ENCODE measurements around the gene GLIS2. TPM values are rescaled to one million over a fixed set of nuclear protein-coding genes. Genes with fewer than 3 reads are reported as not detected.

GLIS2 gene
- total RNA-seq, 2 donors from 2014 or later = 1.3 to 1.7 TPM

- Mint-ChIP-seq H3K4me1 (ENCODE audit: low read depth) (peaks cover 22% of the 10 kb centered on the region), H3K27ac (no peak overlapping the region)
Measured at GRCh38 chr16:4318967-4319366, 3.1 kb downstream of the GLIS2 start.

GRCh38 chr16:4319454-4320421, 3.9 kb downstream of the GLIS2 start:
- Mint-ChIP-seq H3K27me3 (ENCODE audit: low read depth) (peaks cover 4% of the 10 kb centered on the region), H3K9me3 (no peaks in the 10 kb centered on the region), H3K36me3 (ENCODE audit: insufficient read depth in 2 of 2) (no peaks in the 10 kb centered on the region), H3K4me3 (no peak overlapping the region), H3K4me1 (ENCODE audit: low read depth) (peaks cover 15% of the 10 kb centered on the region), H3K27ac (no peak overlapping the region)
- DNase-seq (peak; percentile 70 to 75), ATAC-seq (replicated peaks in 1 of 2) (peak; percentile 63 to 75)

More at GRCh38 chr16:4318967-4319366, 3.1 kb downstream of the GLIS2 start:
- Mint-ChIP-seq H3K27me3 (ENCODE audit: low read depth) (peaks cover 12% of the 10 kb centered on the region), H3K9me3 (no peaks in the 10 kb centered on the region), H3K4me3 (no peak overlapping the region), H3K36me3 (ENCODE audit: insufficient read depth in 2 of 2) (peaks cover 0 to 4% of the 10 kb centered on the region in 2 donors)
- ATAC-seq (replicated peaks in 1 of 2) (no peak), DNase-seq (no peak)

DNA sequence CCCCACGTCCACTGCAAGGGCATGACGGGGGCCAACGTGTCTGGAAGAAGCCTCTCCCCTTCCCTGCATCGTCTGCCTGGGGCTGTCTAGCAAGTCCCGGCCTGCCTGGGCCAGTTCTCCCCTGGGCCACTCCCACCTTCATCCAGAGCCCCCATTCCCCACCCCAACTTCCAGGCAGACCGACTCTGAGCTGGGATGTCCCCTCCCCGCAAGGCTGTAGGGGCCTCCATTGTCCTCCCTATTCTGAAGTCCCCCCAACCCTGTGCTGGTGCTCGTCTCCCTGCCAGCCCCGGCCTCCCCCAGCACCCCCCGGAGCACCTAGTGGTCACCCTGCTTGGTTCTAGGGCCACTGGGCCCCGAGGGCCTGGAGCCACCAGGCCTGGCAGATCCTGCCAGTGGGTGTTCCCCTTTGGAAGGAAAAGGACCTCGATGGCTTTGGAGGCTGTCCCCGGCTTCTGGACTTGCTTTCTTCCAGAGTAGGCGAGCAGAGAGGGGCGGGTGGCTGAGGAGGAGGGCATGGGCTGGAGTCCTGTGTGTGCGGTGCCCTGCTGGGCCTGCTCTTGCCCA, 4.8 kb downstream of the GLIS2 start:
- H3K27me3 Mint-ChIP-seq (ENCODE audit: low read depth) = no peaks in the 10 kb centered on the region
- no peak overlapping the region for H3K27ac Mint-ChIP-seq
- ATAC-seq (replicated peaks in 1 of 2) = no peak

DNA sequence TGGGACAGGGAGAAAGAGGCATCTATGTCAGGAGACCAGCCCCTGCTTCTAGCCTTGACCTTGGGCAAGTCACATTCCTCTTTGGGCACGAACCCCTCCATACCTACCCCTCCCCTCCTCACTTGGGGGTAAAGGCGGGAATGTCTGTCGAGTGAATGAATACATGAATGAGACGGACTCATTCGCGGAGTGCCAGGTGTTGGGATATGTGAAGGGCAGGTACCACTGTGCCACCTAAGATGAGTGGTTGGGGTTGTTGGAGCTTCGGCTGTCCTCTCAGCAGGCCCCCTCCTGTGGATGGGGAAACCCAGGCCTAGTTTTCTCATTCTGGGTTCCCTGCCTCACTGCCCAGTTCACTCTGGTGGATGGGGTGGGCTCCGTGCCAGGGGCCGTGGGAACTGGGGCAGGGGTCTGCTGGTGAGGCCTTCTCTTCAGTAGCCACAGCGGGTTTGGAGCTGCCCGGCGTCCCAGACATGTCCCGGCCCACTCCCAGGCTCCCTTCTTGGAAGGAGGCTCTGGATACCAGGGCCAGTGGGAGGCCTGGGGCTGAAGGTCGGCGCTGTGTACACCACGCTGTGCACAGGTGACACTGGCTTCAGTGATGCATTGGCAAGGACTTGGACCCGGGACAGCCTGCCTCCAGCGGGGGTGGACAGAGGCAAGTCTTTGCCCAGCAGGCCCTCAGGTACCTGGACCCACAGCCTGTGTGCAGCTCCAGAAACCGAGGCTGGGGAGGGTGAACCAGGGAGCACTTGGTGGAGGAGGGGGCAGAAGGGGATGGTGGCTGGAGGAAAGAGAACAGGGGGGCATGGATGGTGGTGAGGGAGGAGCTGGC, 5.6 kb downstream of the GLIS2 start:
- H3K36me3 Mint-ChIP-seq (ENCODE audit: insufficient read depth in 2 of 2) = no peaks in the 10 kb centered on the region
- no peak for ATAC-seq (replicated peaks in 1 of 2)
- H3K4me1 Mint-ChIP-seq (ENCODE audit: low read depth) = peaks cover 11% of the 10 kb centered on the region
- no peaks in the 10 kb centered on the region for H3K9me3 Mint-ChIP-seq
- H3K4me3 Mint-ChIP-seq = no peak overlapping the region
- no peak for DNase-seq
- no peak overlapping the region for H3K27ac Mint-ChIP-seq
- H3K27me3 Mint-ChIP-seq (ENCODE audit: low read depth) = no peaks in the 10 kb centered on the region

More for the DNA sequence above, 4.8 kb downstream of the GLIS2 start:
- Mint-ChIP-seq H3K36me3 (ENCODE audit: insufficient read depth in 2 of 2) (no peaks in the 10 kb centered on the region), H3K4me3 (no peak overlapping the region), H3K9me3 (no peaks in the 10 kb centered on the region), H3K4me1 (ENCODE audit: low read depth) (peaks cover 11% of the 10 kb centered on the region)
- DNase-seq = no peak

DNA sequence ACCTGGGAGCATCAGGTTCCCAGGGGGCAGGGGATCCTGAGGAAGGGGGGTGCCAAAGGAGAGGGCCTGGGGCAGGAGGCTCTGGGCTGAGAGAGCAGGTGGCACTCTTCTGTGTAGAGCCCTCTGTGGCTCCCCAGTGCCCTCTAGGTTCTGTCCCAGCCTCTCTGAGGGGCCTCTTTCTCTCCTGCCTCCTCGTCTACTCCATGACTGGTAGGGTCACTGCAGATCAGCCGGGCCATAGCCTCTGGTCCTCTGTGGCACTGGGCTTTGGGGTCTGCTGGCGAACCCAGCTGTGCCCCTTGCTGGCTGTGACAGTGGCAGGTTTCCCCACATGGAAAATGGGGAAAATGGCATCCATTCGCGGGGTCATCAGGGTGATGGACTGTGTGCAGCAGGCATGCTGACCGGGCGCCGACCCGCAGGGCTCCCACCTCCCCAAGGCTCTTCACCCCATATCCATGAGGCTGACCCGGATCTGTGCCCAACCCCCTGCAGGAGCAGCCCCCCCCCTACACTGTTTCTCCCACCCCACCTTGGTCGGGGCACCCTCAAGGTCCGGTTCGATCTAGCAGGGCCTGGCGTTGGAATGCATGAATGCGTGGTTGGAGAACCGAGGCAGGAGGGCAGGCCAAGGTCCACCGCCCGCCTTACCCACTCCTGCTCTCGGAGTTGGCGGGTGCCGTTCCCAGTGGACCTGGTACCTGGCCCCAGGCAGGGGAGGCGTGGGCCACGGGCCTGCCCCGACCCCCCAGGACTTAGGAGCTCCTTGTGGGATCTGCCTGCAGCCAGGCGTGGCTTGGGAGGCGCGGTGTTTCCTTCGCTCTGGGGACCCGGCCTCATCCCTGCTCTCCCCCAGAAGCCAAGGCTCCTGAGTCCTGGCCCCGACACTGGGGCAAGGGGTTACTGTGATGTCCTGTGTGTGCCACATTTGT, 6.5 kb downstream of the GLIS2 start:
- H3K9me3 Mint-ChIP-seq = no peaks in the 10 kb centered on the region
- no peaks in the 10 kb centered on the region for H3K27me3 Mint-ChIP-seq (ENCODE audit: low read depth)
- ATAC-seq (replicated peaks in 1 of 2) = no peak
- peaks cover 11% of the 10 kb centered on the region for H3K4me1 Mint-ChIP-seq (ENCODE audit: low read depth)
- no peak overlapping the region for H3K27ac Mint-ChIP-seq
- H3K4me3 Mint-ChIP-seq = no peak overlapping the region
- DNase-seq = no peak
- no peaks in the 10 kb centered on the region for H3K36me3 Mint-ChIP-seq (ENCODE audit: insufficient read depth in 2 of 2)

- no peaks in the 10 kb centered on the region for H3K36me3 Mint-ChIP-seq (ENCODE audit: insufficient read depth in 2 of 2)
- no peaks in the 10 kb centered on the region for H3K27me3 Mint-ChIP-seq (ENCODE audit: low read depth)
- H3K27ac Mint-ChIP-seq = no peak overlapping the region
- DNase-seq (no peak), ATAC-seq (replicated peaks in 1 of 2) (no peak)
- H3K4me3 Mint-ChIP-seq = no peak overlapping the region
- H3K4me1 Mint-ChIP-seq (ENCODE audit: low read depth) = peaks cover 11% of the 10 kb centered on the region
- no peaks in the 10 kb centered on the region for H3K9me3 Mint-ChIP-seq
Measured at GRCh38 chr16:4323071-4323844, 7.4 kb downstream of the GLIS2 start.

GRCh38 chr16:4323845-4324488, 8.1 kb downstream of the GLIS2 start:
- no peaks in the 10 kb centered on the region for H3K9me3 Mint-ChIP-seq
- H3K4me1 Mint-ChIP-seq (ENCODE audit: low read depth) = peaks cover 8% of the 10 kb centered on the region
- DNase-seq (no peak), ATAC-seq (replicated peaks in 1 of 2) (no peak)
- H3K27ac Mint-ChIP-seq = no peak overlapping the region
- H3K27me3 Mint-ChIP-seq (ENCODE audit: low read depth) = no peaks in the 10 kb centered on the region
- H3K4me3 Mint-ChIP-seq = no peak overlapping the region
- H3K36me3 Mint-ChIP-seq (ENCODE audit: insufficient read depth in 2 of 2) = no peaks in the 10 kb centered on the region

GRCh38 chr16:4324492-4325252, 8.8 kb downstream of the GLIS2 start:
- H3K9me3 Mint-ChIP-seq = no peaks in the 10 kb centered on the region
- H3K4me3 Mint-ChIP-seq = no peak overlapping the region
- ATAC-seq (replicated peaks in 1 of 2) (no peak), DNase-seq (no peak)
- no peak overlapping the region for H3K27ac Mint-ChIP-seq
- peaks cover under 1% of the 10 kb centered on the region for H3K4me1 Mint-ChIP-seq (ENCODE audit: low read depth)
- H3K27me3 Mint-ChIP-seq (ENCODE audit: low read depth) = no peaks in the 10 kb centered on the region
- no peaks in the 10 kb centered on the region for H3K36me3 Mint-ChIP-seq (ENCODE audit: insufficient read depth in 2 of 2)

DNA sequence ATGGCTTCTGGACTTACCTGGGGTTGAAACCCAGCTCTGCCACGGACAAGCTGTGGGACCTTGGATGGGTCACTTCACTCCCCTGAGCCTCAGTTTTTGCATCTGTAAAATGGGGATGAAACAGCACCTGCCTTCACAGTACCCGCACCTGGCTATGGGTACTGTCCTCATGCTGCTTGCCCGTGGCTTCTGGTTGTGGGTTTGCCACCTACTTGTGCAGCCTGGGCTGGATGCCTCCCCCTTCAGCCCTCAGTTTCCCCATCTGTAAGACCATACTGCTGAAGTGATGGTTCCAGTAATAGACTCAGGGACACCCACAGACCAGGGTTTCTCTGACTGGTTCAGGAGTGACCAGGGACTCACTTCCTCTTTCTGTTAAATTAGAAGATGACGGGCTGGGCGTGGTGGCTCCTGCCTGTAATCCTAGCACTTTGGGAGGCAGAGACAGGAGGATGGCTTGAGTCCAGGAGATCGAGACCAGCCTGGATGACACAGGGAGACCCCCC, 9.4 kb downstream of the GLIS2 start:
- Mint-ChIP-seq H3K27ac (no peak overlapping the region), H3K27me3 (ENCODE audit: low read depth) (no peaks in the 10 kb centered on the region), H3K9me3 (no peaks in the 10 kb centered on the region), H3K4me1 (ENCODE audit: low read depth) (no peaks in the 10 kb centered on the region), H3K36me3 (ENCODE audit: insufficient read depth in 2 of 2) (no peaks in the 10 kb centered on the region), H3K4me3 (no peak overlapping the region)
- DNase-seq = no peak
- no peak for ATAC-seq (replicated peaks in 1 of 2)

- peak in 1 of 2 donors; percentile 35 for ATAC-seq (replicated peaks in 1 of 2)
- H3K4me1 Mint-ChIP-seq (ENCODE audit: low read depth) = no peaks in the 10 kb centered on the region
- H3K27ac Mint-ChIP-seq = no peak overlapping the region
- peak overlapping the region; percentile 57 to 73 for H3K4me3 Mint-ChIP-seq
- H3K27me3 Mint-ChIP-seq (ENCODE audit: low read depth) = no peaks in the 10 kb centered on the region
- H3K9me3 Mint-ChIP-seq = no peaks in the 10 kb centered on the region
- no peak for DNase-seq
- H3K36me3 Mint-ChIP-seq (ENCODE audit: insufficient read depth in 2 of 2) = no peaks in the 10 kb centered on the region
Measured at GRCh38 chr16:4327386-4328045, 11.6 kb downstream of the GLIS2 start.

Measured in activated T-cell treated with anti-CD3 and anti-CD28 coated beads, Interleukin-2, amount 50 U/mL, for 72 hours (primary cell).